GM04503 (cell line): ENCODE data around the gene SBDS.
"Not testable (repeated sequence)": the region's sequence is repeated elsewhere in the genome, so short reads cannot be mapped to it uniquely, and the experiment has no call there.

ENCODE experiments used
- DNase-seq: peaks from one replicate; pipeline ENCODE4 v3.0.0-alpha.2; 2012; ENCODE audit warnings: low read depth

The SBDS gene

DNA sequence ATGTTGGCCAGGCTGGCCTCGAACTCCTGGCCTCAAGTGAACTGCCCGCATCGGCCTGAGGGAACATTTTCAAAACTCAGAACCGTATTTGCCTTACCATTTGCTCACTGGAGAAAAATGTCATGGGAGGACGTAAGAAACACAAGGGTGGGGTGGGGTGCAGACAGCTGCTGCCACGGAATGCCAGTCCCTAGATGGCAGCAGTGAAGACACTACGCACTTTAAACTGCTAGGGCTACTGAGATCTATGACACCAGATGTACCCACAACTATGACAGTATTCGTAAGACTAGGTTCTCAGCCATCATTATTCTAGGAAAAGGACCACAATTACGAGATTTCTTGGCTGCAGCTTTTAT, 716 bp downstream of the SBDS start:
- peak; percentile 60 for DNase-seq

DNA sequence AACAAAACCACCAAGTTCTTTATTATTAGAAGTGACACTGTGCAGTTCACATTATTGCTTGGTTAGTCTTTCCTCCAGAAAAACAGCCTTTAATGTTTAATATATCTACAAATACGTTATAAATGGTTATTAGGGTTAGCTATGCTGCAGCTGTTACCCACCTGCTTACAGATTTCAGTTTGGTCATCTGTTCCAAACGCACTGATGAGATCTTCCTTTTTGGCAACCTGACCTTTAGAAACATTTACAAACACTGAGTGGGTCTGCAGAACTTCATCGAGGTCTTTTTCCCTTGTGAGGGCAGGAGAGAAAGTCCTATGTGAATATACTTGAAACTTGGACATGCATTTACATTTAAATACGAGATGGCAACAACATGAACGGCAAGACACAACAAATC, 1.3 kb downstream of the SBDS start:
- not testable (repeated sequence) for DNase-seq

DNA sequence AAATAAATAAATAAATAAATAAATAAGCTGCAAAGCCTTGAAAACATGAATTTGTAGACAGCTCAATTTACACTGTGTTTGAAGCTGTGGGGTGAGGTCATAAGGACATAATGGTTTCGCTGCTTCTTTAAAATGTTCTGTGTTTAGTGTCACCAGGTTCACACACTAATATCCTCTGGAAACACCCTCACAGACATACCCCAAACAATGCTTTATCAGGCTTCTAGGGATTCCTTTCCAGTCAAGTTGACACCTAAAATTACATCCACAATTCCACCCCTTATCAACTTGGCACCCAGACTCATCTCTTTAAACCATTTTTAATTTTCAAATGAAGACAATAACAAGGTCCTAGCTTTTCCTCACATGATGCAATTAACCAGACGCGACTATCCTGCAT, 5.8 kb downstream of the SBDS start:
- not testable (repeated sequence) for DNase-seq

DNA sequence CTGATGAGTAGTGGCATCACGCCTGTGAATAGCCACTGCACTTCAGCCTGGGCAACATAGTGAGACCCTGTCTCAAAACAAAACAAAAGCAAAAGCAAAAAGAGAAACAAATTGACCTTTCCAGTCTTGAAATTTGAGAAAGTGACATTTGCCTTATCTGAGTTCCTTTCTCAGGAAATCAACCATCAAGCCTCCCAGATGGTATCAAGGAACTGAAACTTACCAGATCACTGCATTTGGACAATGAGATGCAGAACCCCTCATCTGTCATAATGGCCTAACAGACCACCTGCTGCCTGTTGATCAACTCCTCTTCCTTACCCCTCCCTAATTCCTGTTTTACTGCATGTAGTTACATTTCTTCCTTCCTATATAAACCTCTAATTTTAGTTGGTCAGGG, 15.1 kb downstream of the SBDS start:
- DNase-seq = not testable (repeated sequence)

DNA sequence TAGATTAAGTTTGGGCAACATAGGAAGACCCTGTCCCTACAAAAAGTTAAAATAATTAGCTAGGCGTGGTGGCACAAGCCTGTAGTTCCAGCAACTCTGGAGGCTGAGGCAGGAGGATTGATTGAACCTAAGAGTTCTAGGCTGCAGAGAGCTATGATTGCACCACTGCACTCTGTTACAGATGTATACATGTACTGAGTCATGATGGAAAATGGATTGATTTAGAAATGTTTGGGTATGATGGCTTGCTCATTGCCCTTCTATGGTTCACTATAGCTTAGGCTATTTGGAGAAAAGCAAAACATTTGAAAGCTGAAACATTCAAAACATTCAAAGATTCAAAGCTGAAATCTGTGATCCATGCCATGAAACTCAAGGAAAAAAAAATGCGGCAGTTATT, 16.4 kb downstream of the SBDS start:
- DNase-seq = not testable (repeated sequence)

DNA sequence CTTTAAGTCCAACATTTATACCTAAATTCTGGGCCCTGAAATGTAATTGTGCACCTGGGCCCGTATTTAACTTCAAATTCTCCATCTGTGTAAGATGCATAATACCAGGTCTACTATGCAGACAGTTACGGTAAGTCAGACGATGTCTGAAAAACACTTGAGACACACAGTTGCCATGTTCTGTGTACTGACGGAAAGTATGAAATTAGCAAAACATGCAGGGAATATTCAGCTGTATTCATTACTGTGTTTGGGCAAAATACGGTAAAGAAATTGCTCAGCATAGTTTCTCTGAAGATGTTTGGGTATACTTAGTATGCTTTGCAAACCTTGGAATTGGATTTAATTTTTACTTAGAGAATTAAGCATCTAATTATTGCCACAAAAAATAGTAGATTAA, 17.1 kb downstream of the SBDS start:
- not testable (repeated sequence) for DNase-seq

DNA sequence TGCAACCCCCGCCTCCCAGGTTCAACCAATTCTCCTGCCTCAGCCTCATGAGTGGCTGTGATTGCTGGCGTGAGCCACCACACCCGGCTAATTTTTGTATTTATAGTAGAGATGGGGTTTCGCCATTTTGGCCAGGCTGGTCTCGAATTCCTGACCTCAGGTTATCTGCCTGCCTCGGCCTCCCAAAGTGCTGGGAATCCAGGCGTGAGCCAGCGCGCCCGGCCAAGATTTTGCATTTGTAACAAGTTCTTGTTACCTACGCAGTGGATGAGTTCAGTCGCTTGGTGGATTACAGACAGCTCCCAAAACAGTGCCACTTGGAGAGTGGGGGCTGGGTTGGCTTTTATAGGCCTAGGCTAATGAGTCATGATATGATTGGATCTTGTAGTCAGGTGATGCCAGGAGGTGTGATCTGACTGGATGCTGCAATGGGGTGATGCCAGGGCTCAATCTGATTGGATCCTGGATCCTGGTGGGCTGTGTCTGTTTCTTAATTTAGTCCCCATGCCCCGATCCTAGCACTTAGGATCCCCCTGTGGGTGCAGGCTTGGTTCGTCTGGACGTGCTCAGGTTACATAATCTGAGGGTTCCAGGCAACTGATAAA, 20.3 kb downstream of the SBDS start:
- DNase-seq = no peak

DNA sequence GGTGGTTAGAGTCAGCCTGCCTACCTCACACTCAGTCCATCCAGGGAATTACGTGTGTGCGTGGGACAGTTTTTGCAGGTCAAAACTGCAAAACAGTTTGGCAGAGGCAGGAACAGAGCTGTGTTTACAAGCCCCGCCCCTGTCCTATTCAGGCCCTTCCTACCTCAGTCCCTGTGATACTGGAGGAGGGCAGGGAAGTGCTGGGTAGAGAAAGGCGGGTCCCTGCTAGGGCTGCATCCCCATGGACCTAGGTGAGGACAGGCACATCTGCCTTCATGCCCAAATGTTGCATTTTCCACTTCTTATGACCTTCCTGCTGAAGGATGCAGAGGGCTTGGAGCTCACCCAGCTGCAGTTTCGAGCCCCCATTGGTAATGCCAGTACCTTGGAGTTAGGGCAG, 25.1 kb downstream of the SBDS start:
- DNase-seq = no peak

DNA sequence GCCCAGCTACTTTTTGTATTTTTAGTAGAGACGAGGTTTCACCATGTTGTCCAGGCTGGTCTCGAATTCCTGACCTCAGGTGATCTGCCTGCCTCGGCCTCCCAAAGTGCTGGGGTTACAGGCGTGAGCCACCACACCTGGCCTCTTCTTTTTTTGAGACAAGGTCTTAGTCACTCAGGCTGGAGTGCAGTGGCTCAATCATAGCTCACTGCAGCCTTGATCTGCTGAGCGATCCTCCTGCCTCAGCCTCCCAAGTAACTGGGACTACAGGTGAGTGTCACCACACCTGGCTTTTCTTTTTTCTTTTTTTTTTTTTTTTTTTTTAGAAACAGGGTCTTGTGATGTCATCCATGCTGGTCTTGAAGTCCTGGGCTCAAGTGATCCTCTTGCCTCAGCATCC, 26.4 kb downstream of the SBDS start:
- DNase-seq = not testable (repeated sequence)

DNA sequence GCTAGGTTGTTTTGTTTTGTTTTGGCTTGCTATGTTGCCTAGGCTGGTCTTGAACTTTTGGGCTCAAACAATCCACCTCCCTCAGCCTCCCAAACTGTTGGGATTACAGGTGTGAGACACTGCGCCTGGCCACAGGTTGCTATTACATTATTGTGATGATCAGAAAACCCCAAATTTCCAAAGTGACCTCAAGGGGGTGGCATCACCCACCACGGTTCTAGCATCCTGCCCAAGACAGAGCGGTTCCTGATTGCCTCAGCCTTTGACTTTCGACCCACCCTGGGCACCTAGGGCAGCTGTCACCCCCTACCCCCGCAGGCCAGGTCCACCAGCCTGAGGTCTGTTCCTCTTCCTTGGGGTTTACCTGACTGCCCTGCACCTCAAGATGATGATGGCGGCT, 28.4 kb downstream of the SBDS start:
- DNase-seq = no peak

DNA sequence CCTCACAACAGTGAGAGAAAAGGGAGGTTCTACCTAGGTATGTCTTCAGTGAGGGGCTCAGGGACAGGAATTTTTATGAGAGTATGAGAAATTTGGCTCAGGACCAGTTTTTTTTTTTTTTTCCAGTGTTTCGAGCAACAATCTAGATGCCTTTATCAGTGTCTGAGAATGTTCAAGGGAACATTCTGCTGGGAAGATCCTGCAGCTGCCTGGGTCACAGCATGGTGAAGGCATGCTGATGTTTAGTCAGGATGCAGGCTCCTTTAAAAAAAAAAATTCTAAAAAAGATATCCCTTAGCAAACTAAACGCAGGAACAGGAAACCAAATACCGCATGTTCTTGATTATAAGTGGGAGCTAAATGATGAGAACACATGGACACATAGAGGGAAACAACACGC, 31.0 kb downstream of the SBDS start:
- DNase-seq = no peak

DNA sequence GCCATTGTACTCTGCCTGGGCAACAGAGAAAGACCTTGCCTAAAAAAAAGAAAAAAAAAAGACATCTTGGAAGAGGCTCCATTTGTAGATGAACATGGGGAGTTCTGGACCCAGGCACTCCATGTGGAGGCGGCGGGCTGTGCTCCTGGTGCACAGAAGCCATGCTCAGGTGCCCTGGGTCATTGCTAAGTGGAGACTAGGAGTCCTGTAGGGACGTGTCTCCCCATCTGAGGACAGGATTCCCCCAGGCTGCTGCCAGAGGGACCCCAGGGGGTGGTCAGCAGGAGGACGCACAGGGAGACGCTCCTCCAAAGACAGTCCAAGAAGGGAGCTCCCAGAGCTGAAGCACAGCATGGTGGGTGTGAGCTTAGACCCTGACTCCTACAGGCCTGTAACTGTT, 34.3 kb downstream of the SBDS start:
- DNase-seq = no peak

DNA sequence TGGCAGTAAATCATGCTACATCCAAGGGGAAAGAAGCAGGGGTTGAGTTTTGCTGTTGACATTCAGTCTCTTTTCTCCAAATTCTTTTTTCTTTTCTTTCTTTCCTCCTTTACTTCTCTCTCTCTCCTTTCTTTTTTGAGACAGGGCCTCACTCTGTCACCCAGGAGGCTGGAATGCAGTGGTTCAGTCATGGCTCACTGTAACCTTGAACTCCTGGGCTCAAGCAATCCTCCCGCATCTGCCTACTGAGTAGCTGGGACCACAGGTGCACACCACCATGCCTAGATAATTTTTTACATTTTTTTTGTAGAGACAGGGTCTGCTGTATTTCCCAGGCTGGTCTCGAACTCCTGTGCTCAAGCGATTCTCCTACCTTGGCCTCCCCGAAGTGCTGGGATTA, 35.2 kb downstream of the SBDS start:
- no peak for DNase-seq

DNA sequence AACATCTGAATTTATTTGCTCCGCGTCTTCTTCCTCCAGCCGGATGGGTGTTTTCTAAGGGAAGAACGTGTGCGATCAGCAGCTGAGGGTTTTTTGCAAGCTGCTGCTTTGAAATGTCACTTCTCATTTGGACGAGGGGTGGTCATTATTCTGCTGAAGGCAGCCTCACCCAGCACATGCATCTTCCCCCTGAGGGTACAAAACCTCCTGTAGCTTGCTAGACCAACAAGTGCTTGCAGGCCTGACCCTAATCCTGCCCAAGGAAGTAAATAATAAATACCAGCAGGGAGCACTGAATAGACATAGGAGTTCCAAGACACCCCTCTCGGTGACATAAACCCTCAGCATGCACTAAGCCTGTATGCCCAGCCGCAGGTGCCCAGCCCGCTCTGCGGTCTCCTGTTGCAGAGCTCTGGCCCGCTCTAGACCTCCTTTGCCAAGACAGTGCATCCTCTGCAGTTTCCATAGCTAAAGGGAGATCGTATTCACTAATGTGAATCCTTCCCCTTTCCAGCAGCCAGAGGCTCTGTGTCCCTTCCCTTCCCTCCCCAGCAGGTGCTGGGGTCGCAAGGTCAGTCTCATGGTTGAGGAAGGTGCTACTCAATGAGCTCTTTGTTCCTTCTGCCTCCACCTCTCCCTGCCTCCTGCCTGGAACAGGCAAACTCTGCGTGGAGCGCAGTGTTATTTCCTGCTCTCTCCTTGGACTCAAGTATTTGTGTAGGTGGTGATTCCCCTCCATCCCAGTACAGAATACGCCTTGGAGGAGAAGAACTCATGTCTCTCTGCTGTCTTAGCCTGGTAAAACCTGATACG, 36.6 kb downstream of the SBDS start:
- DNase-seq = no peak

DNA sequence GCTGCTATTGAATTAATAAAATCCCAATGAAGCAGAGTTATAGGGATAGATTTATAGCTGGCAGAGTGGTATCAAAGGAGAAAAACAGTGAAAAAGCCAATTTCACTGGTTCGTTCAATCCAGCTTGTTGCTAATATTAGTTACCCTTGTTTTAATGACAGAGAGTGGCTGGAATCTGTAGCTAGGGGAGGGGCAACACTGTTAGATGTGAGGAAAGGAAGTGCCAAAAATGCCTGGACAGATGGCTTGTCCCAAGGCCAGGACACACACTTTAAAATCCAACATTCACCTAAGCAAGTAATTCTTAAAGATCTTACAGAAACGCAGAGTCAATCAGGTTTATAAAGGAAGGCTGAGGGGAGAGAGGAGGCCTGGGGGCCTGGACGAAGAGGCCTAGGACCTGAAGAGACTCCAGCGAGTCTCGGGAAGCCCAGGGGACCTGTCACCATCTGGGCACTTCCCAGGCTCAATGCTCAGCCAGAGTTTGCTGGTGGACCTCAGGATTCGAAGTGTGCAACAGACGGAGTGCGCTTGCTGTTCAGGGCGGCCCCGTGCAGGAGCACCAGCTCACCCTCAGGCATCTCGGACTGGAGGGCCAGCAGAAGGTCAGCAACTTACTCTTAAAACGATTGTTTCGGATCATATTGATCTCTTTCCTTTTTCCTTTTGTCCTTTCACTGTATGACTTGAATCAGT, 37.6 kb downstream of the SBDS start:
- DNase-seq = no peak

DNA sequence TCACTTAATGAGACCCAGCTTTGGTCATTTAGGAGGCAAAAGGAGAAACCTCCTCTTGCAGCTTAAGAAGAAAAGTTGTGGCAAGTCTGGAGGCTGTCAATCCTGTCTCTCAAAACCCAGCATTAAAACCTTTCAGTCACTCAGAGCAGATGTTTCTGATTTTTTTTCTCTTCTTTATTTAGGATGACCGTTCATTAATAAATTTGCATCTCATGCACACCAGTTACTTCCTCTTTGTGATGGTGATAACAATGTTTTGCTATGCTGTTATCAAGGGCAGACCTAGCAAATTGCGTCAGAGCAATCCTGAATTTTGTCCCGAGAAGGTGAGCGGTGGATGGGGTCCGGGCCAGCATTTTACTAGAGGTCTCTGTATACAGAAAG, 42.4 kb downstream of the SBDS start:
- no peak for DNase-seq

DNA sequence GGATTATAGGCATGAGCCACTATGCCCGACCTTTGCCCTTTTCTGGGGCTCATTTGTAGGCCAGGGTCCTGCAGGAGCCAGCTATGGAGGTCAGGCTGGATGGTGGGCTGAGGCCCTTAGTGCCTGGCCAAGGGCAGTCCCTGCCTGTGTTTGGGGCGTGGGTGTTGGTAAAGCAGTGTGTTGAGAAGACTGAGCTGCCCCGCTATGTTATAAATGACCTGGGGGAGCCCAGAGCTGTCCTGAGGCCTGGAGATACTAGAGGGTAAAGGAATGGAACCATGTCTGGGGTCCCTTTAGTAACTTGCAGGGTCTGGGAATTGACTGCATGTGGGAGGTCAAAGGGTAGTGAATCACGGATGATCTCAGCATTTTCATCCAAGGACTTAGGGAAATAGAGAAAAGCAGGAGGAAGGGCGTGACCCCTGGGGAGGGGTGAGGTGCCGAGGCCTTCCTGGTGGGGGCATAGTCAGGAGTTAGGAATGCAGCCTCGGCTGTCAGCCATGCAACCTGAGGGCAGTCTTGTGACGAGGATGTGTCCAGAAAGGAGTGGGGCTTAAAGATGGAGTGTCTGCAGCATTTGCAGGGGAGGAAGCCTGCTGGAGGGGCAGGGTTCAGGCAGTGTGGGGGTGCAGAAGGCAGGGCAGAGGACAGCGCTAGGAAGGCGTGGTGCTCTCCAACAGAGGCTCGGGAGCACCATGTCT, 42.9 kb downstream of the SBDS start:
- DNase-seq = no peak

DNA sequence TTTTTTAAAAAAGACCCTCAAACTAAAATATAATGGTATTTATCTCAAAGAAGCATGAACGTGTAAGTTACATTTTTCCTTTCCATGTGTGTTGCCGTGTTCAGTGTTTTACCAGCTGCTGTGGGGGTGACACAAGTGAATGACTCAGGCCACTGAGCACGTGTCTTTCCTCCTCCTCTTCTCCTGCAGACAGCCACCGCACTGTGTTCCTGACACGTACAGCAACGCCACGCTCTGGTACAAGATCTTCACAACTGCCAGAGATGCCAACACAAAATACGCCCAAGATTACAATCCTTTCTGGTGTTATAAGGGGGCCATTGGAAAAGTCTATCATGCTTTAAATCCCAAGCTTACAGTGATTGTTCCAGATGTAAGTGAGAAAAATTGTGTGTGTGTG, 44.6 kb downstream of the SBDS start:
- DNase-seq = no peak

DNA sequence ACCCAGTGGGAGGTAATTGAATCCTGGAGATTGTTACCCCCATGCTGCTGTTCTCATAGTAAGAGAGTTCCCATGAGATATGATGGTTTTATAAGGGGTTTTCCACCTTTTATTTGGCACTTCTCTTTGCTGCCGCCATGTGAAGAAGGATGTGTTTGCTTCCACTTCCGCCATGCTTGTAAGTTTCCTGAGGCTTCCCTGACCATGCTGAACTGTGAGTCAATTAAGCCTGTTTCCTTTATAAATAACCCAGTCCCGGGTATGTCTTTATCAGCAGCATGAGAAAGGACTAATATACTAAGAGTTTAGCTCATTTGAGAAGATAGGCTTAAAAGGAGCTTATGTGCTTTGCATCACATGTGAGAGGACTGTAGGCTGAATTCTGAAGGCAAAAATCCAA, 45.1 kb downstream of the SBDS start:
- DNase-seq = no peak

DNA sequence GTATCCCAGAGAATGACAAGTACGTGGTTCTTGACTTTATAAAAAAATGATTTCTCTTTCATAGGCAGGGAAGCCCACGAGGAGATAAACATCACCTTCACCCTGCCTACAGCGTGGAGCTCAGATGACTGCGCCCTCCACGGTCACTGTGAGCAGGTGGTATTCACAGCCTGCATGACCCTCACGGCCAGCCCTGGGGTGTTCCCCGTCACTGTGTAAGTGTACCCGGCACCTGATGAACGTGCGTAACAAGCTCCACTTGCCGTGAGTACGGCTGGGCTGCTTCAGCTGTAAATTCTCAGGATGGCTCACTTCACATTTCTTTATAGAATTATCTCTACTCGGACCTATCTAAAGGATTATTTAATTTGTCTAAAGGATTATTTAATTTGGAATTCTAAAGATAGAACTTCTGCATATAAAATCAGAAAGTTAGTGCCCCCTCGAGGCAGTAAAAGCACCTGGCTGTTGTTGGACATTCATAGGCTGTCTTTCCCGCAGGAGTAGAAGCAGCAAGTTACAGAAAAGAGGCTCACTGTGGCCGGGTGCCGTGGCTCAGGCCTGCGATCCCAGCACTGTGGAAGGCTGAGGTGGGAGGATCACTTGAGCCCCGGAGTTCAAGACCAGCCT, 46.8 kb downstream of the SBDS start:
- no peak for DNase-seq

DNA sequence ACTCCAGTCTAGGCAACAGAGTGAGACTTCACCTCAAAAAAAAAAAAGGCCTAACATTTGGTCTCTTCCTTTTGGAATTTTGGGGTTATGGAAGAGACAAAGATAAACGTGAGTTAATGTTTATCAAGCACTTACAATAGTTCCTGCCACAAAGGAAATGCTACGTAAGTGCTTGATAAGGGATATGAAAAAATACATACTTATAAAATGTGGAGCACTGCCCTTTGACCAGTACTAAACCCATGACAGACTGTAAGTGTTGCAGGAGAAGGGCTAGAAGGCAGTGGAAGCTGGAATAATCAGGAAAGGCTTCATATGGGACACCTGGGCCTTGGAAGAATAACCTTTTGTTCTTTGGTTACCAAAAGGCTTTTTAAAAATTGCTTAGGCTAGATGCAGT, 48.8 kb downstream of the SBDS start:
- no peak for DNase-seq

DNA sequence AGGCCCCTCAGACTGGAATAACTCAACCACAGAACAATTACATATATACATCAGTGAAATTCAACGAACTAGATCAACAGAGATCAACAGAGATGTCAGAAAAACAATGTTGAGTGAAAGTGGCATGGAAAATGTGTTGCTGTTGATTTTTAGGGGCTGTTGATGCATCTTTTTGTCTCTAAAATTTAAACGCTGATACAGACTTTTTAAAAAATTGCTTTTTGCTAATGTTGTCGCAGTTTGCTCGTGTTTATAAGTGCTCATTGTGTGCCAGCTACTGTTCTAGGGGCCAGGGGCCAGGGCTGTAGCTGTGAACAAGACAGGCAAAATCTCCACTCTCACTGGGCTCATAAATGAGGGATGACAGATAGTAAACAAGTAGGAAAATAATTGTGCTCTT, 56.1 kb downstream of the SBDS start:
- no peak for DNase-seq
